ENCODE results near the gene SLC24A4. TPM values are rescaled to one million over a fixed set of nuclear protein-coding genes. Genes with fewer than 3 reads are reported as not detected.

SLC24A4 gene
- total RNA-seq, 1 donor from 2014 or later, result 0.34 TPM

DNA sequence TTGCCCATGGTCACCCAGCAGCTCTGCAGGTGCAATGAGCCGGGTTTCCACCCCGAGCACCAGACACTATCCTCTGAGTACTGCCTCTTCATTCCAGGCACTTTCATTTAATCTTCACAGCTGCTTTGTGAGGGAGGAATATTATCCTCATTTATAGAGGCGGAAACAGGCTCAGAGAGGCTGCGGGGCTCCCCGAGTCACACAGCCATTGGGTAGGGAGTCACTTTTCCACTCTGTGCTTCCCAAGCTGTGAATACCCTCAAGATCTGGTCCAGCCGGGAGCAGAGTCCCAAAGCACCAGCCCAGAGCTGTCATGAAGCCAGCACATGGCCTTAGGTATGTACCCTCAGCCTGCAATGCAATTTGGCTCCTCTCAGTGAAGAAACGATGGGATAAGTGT lies 138.9 kb downstream of the SLC24A4 start:
- TF ChIP-seq CTCF (IDR thresholded peaks at IDR 0.05; ENCODE audit: partially characterized antibody, unreplicated experiment), result no peak
- Mint-ChIP-seq H3K4me3 (ENCODE audit: unreplicated experiment) (no peak overlapping the region), H3K36me3 (ENCODE audit: unreplicated experiment) (no peaks in the 10 kb centered on the region), H3K27ac (ENCODE audit: unreplicated experiment) (no peak overlapping the region), H3K9me3 (ENCODE audit: unreplicated experiment) (no peaks in the 10 kb centered on the region), H3K4me1 (ENCODE audit: low read depth, unreplicated experiment) (peaks cover 3% of the 10 kb centered on the region), H3K27me3 (ENCODE audit: unreplicated experiment) (peaks cover 5% of the 10 kb centered on the region)
- DNase-seq, result no peak

GRCh38 chr14:92462568-92462967 lies 139.6 kb downstream of the SLC24A4 start:
- H3K27ac Mint-ChIP-seq (ENCODE audit: unreplicated experiment), result no peak overlapping the region
- H3K27me3 Mint-ChIP-seq (ENCODE audit: unreplicated experiment), result peaks cover 5% of the 10 kb centered on the region
- TF ChIP-seq CTCF (IDR thresholded peaks at IDR 0.05; ENCODE audit: partially characterized antibody, unreplicated experiment), result no peak
- no peaks in the 10 kb centered on the region for H3K9me3 Mint-ChIP-seq (ENCODE audit: unreplicated experiment)
- peaks cover 3% of the 10 kb centered on the region for H3K4me1 Mint-ChIP-seq (ENCODE audit: low read depth, unreplicated experiment)
- no peak for DNase-seq
- peaks cover 5% of the 10 kb centered on the region for H3K36me3 Mint-ChIP-seq (ENCODE audit: unreplicated experiment)
- H3K4me3 Mint-ChIP-seq (ENCODE audit: unreplicated experiment), result no peak overlapping the region

DNA sequence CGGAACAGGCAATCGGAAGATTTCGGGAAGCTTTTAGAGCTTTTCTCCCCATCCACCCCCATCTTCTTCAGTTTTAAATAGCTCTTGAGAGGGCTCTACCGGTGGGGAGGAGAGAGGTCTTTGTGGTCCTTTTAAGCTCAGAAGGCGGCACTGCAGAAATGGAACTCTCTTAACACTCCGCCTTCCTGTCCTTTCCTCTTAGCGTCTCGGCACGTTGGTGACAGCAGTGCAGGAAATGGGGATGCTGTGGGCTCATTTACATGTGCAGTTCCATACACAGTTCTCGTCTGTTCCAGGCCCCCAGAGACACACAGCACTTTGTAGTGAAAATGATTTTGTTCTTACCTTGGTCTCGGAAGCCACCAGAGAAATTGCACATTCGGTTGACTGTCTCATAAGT lies 140.2 kb downstream of the SLC24A4 start:
- peaks cover 3% of the 10 kb centered on the region for H3K4me1 Mint-ChIP-seq (ENCODE audit: low read depth, unreplicated experiment)
- no peak for TF ChIP-seq CTCF (IDR thresholded peaks at IDR 0.05; ENCODE audit: partially characterized antibody, unreplicated experiment)
- no peak for DNase-seq
- H3K27ac Mint-ChIP-seq (ENCODE audit: unreplicated experiment), result no peak overlapping the region
- no peak overlapping the region for H3K4me3 Mint-ChIP-seq (ENCODE audit: unreplicated experiment)
- peaks cover 5% of the 10 kb centered on the region for H3K36me3 Mint-ChIP-seq (ENCODE audit: unreplicated experiment)
- H3K27me3 Mint-ChIP-seq (ENCODE audit: unreplicated experiment), result peaks cover 5% of the 10 kb centered on the region
- no peaks in the 10 kb centered on the region for H3K9me3 Mint-ChIP-seq (ENCODE audit: unreplicated experiment)

- DNase-seq, result no peak
- Mint-ChIP-seq H3K4me3 (ENCODE audit: unreplicated experiment) (no peak overlapping the region), H3K4me1 (ENCODE audit: low read depth, unreplicated experiment) (peaks cover 3% of the 10 kb centered on the region), H3K36me3 (ENCODE audit: unreplicated experiment) (peaks cover 5% of the 10 kb centered on the region), H3K27me3 (ENCODE audit: unreplicated experiment) (peaks cover 5% of the 10 kb centered on the region), H3K9me3 (ENCODE audit: unreplicated experiment) (no peaks in the 10 kb centered on the region), H3K27ac (ENCODE audit: unreplicated experiment) (no peak overlapping the region)
- TF ChIP-seq CTCF (IDR thresholded peaks at IDR 0.05; ENCODE audit: partially characterized antibody, unreplicated experiment), result no peak
Observed at GRCh38 chr14:92464156-92464555, 141.2 kb downstream of the SLC24A4 start.

- H3K4me3 Mint-ChIP-seq (ENCODE audit: unreplicated experiment), result no peak overlapping the region
- DNase-seq, result no peak
- H3K9me3 Mint-ChIP-seq (ENCODE audit: unreplicated experiment), result peaks cover 2% of the 10 kb centered on the region
- peaks cover 6% of the 10 kb centered on the region for H3K36me3 Mint-ChIP-seq (ENCODE audit: unreplicated experiment)
- peaks cover 5% of the 10 kb centered on the region for H3K27me3 Mint-ChIP-seq (ENCODE audit: unreplicated experiment)
- H3K27ac Mint-ChIP-seq (ENCODE audit: unreplicated experiment), result no peak overlapping the region
- no peak for TF ChIP-seq CTCF (IDR thresholded peaks at IDR 0.05; ENCODE audit: partially characterized antibody, unreplicated experiment)
- peaks cover 3% of the 10 kb centered on the region for H3K4me1 Mint-ChIP-seq (ENCODE audit: low read depth, unreplicated experiment)
Observed at GRCh38 chr14:92464716-92465115, 141.8 kb downstream of the SLC24A4 start.

All from glutamatergic neuron (in vitro differentiated cells).